GM12864 (cell line): Measurements from ENCODE around the gene NEMP1.
"Not testable (repeated sequence)": the region's sequence is repeated elsewhere in the genome, so short reads cannot be mapped to it uniquely, and the experiment has no call there.

Experiments used
- DNase-seq: peaks from one replicate; pipeline ENCODE4 v3.0.0-alpha.2; 2011; ENCODE audit warnings: low read depth
- H3K4me3 ChIP-seq: 2 replicates; pipeline ENCODE4 v1.5.1; 2011; ENCODE audit warnings: mild to moderate bottlenecking, low read depth, low read length, control low read depth
- TF ChIP-seq, protein P1 (sequence below): IDR thresholded peaks from 2 replicates; pipeline ENCODE4 v1.5.1; 2011; ENCODE audit warnings: low read depth, mild to moderate bottlenecking, moderate library complexity, low read length, control low read depth, inconsistent platforms; ENCODE audit errors: missing control alignments

The NEMP1 gene

GRCh38 chr12:57066245-57066644 lies 12.3 kb downstream of the NEMP1 start:
- no peak overlapping the region for H3K4me3 ChIP-seq
- DNase-seq, result no peak
- TF ChIP-seq, protein P1, sequence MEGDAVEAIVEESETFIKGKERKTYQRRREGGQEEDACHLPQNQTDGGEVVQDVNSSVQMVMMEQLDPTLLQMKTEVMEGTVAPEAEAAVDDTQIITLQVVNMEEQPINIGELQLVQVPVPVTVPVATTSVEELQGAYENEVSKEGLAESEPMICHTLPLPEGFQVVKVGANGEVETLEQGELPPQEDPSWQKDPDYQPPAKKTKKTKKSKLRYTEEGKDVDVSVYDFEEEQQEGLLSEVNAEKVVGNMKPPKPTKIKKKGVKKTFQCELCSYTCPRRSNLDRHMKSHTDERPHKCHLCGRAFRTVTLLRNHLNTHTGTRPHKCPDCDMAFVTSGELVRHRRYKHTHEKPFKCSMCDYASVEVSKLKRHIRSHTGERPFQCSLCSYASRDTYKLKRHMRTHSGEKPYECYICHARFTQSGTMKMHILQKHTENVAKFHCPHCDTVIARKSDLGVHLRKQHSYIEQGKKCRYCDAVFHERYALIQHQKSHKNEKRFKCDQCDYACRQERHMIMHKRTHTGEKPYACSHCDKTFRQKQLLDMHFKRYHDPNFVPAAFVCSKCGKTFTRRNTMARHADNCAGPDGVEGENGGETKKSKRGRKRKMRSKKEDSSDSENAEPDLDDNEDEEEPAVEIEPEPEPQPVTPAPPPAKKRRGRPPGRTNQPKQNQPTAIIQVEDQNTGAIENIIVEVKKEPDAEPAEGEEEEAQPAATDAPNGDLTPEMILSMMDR, result no peak

DNA sequence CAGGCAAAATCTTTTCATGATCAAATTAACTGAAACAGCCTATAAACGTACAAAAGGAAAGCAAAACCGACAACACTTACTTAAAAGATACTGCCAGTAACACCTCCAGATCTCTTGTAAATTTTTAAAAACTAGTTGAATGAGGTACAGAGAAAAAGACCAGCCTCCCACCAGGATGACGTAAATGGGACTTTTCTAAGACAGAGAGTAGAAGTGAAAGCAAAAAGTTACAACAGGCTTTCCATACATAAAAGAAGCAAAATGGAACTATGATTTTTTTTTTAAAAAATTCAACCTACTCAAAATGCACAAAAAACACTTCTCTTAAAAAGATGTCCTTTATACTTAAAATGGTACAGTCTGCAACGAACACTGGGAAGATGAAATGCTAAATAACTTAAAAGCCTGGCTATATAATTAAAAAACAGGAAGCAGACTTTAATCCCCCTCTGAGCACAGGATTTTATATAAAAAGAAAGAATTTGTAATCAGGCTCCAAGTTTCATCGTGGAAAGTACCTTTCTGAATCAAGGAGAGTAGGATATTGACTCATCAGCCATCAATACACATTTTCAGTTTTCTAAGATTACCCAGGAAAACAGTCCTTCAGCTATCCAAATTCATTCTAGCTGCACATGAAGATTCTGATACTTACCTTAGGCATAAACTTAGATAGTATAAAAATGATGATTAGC lies 14.5 kb downstream of the NEMP1 start:
- H3K4me3 ChIP-seq, result no peak overlapping the region; the same call in 1 of the 2 replicates
- TF ChIP-seq, protein P1, result no peak
- no peak for DNase-seq

- H3K4me3 ChIP-seq, result no peak overlapping the region
- TF ChIP-seq, protein P1, result no peak
- no peak for DNase-seq
Measured at GRCh38 chr12:57058454-57058853, 20.1 kb downstream of the NEMP1 start.

GRCh38 chr12:57057067-57057751 lies 21.4 kb downstream of the NEMP1 start:
- no peak for DNase-seq
- TF ChIP-seq, protein P1, result no peak
- no peak overlapping the region for H3K4me3 ChIP-seq

DNA sequence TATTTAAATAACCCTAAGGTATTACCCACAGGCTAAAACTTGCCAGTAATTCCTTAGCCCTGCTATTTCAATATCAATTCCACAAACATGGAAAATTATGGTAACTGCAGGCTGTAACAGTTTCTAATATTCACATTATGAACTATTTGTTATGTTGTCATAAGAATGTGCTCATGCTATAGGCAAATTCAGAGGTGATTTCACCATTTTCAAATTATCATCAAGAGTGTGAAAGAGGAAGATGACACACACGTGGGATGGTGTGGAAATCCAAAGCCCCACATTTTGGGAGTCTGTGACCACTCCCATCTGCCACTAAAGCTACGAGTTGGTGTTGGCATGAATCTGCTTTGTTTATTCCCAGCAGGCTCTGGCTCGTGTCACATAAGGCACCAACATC lies 22.8 kb downstream of the NEMP1 start:
- TF ChIP-seq, protein P1, result no peak
- H3K4me3 ChIP-seq, result no peak overlapping the region
- no peak for DNase-seq

- H3K4me3 ChIP-seq, DNase-seq: not testable (repeated sequence)
Measured at GRCh38 chr12:57053901-57054300, 24.7 kb downstream of the NEMP1 start.

DNA sequence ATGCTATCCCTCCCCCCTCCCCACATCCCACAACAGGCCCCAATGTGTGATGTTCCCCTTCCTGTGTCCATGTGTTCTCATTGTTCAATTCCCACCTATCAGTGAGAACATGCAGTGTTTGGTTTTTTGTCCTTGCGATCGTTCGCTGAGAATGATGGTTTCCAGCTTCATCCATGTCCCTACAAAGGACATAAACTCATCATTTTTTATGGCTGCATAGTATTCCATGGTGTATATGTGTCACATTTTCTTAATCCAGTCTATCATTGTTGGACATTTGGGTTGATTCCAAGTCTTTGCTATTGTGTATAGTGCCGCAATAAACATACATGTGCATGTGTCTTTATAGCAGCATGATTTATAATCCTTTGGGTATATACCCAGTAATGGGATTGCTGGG lies 25.4 kb downstream of the NEMP1 start:
- H3K4me3 ChIP-seq, DNase-seq: not testable (repeated sequence)

GRCh38 chr12:57051011-57051410 lies 27.6 kb downstream of the NEMP1 start:
- no peak overlapping the region for H3K4me3 ChIP-seq
- TF ChIP-seq, protein P1, result no peak
- no peak for DNase-seq
